Pancreas (tissue), 10 donors: ENCODE results near the gene PADI1. TPM values are rescaled to one million over a fixed set of nuclear protein-coding genes. Genes with fewer than 3 reads are reported as not detected.

ENCODE experiments used
- ATAC-seq, 4 donors: fragments of 200-7000 bp; cut with Tn5 transposase; one replicate each; pipeline versions ENCODE4 v1.8.0 to v1.9.1; 2020; ENCODE audit warnings: mild to moderate bottlenecking in 4 of 4, moderate library complexity in 4 of 4
- DNase-seq, 6 donors: peaks; one replicate each; pipeline ENCODE4 v3.0.0-alpha.2; 2020
- FAIRE-seq: peaks from 2 replicates; lab custom pipeline; 2012; peaks lifted over from hg19 to GRCh38; lab: Jason Lieb, UNC
- H3K27ac ChIP-seq, 4 donors: fragments of 200-600 bp; sonication (generic); 1 replicate in 3 of 4; 2 replicates in 1 of 4; pipeline versions ENCODE4 v1.5.0 to v1.8.0; 2020
- H3K27me3 ChIP-seq, 4 donors: fragments of 200-600 bp; one replicate each; pipeline ENCODE4 v1.8.0; 2021
- H3K36me3 ChIP-seq, 3 donors: fragments of 200-600 bp; sonication (generic) in 1 of 3; one replicate each; pipeline versions ENCODE4 v1.5.0 to v1.8.0; 2020 to 2021
- H3K4me1 ChIP-seq, 3 donors: fragments of 200-600 bp; one replicate each; pipeline ENCODE4 v1.8.0; 2021
- H3K4me3 ChIP-seq, 4 donors: fragments of 200-600 bp; sonication (generic) in 2 of 4; one replicate each; pipeline versions ENCODE4 v1.5.0 to v1.8.0; 2020 to 2021
- H3K9me3 ChIP-seq, 4 donors: fragments of 200-600 bp; one replicate each; pipeline ENCODE4 v1.8.0; 2021
- CTCF ChIP-seq, 4 donors: fragments of 200-600 bp; sonication (generic) in 3 of 4; IDR thresholded peaks; one replicate each; pipeline versions ENCODE4 v1.5.0 to v1.8.0; 2021; ENCODE audit warnings: antibody characterized with exemption in 4 of 4
- WGBS, 2 donors: extraction: QIAGEN DNeasy Blood & Tissue Kit; methylation state at CpG; one replicate each; pipeline ENCODE4 v1.1.7; 2013; 5-methylcytosine and 5-hydroxymethylcytosine counted together
- intact Hi-C, 3 donors: fragments of 100-400 bp; cut with DNase I; formaldehyde crosslinking; loops; one replicate each; pipeline versions ENCODE4 v1.11.1 to v1.14.2; 2022
- polyA plus RNA-seq, 2 donors: library from polyadenylated mRNA; stranded (reverse); fragments of 200-250 nt; gene quantifications; one replicate each; pipeline ENCODE4 v1.2.3, GENCODE V29; 2013
- total RNA-seq, 6 donors: library from RNA; stranded (reverse); fragmentation: NEBNext Ultra II Directional in 4 of 6; extraction: Animal tissue kit (Norgen Biotek cat#: 25700) in 4 of 6; gene quantifications; one replicate each; pipeline versions ENCODE4 v1.2.1 to v1.2.4, GENCODE V29; 2021 to 2023
- donor health status: healthy with polysubstance abuse.
- donor health status: DM: no; HTN: no; CAD: no; lungs with moderate emphysema.
- donor health status: DM: no; HTN: no; CAD: no.
- donor health status: control.
- donor health status: control.
- donor health status: Bipolar disorder and iron deficiency.
- donor health status: DM: yes; HTN: yes; CAD: no.
- donor health status: DM: no; HTN: no; CAD: no.
- donor health status: DM: no; HTN: no; CAD: no.
- donor health status: DM: yes; HTN: yes; CAD: no.

Gene PADI1
- total and polyA plus RNA-seq, 8 donors = 0.23 TPM; not detected in 7

GRCh38 chr1:17259233-17259873 lies 54.4 kb downstream of the PADI1 start:
- TF ChIP-seq CTCF (IDR thresholded peaks at IDR 0.05) = no peak
- WGBS, 2 donors = 75 to 84% methylated on average over 24 of the region's 24 CpGs
- intact Hi-C loops = no loop called here
- no peaks in the 10 kb centered on the region for H3K27me3 ChIP-seq
- H3K27ac ChIP-seq = no peak overlapping the region
- DNase-seq (no peak), ATAC-seq (no peak), FAIRE-seq (no peak)
- no peaks in the 10 kb centered on the region for H3K9me3 ChIP-seq
- H3K4me1 ChIP-seq = no peaks in the 10 kb centered on the region
- H3K4me3 ChIP-seq = no peak overlapping the region
- H3K36me3 ChIP-seq = no peaks in the 10 kb centered on the region

DNA sequence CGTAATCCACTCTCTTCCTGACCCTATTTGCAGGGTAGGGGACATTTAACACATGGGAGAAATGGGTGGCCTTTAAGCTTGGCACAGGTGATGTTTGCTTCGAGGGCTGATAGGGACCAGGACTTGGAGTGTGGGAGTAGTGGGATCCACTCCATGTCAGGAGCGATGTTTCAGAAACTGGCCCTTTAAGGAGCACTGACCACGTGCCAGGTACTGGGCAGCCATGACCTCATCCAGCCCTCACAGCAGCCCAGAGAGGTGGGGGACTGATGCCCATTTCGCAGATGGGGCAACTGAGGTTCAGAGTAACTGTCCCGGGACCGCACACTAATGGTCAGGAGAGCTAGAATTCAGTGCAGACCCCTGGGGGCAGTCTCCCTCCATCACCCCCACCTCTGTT lies 55.3 kb downstream of the PADI1 start:
- DNase-seq = no peak

DNA sequence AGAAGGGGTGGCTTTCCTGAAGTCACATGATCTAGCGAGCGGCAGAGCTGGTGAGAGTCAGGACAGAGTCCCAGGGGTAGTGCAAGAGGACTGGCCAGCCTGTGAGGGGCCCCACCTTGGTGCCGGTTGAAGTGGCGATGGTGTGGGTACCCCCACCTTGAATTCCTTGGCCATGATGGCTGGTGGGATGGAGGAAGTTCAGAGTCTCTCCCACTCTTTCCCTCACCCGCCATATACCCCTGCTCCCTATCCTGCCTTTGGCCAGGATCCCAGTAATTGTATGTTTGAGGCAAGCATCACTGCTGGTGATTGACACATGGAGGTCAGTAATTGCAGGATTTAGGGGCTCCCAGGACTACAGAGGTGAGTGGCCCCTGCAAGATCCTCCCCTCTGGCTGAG lies 55.8 kb downstream of the PADI1 start:
- 79 to 82% methylated on average over 5 of the region's 5 CpGs for WGBS, 2 donors
- FAIRE-seq (no peak), DNase-seq (no peak), ATAC-seq (no peak)
- Histone ChIP-seq H3K27me3 (no peaks in the 10 kb centered on the region), H3K4me1 (no peaks in the 10 kb centered on the region), H3K36me3 (no peaks in the 10 kb centered on the region), H3K4me3 (no peak overlapping the region), H3K27ac (no peak overlapping the region), H3K9me3 (no peaks in the 10 kb centered on the region)
- intact Hi-C loops = no loop called here
- TF ChIP-seq CTCF (IDR thresholded peaks at IDR 0.05) = no peak

More for the DNA sequence above, 55.3 kb downstream of the PADI1 start:
- Histone ChIP-seq H3K4me1 (no peaks in the 10 kb centered on the region), H3K4me3 (no peak overlapping the region), H3K27ac (no peak overlapping the region), H3K9me3 (no peaks in the 10 kb centered on the region), H3K36me3 (no peaks in the 10 kb centered on the region), H3K27me3 (no peaks in the 10 kb centered on the region)
- WGBS, 2 donors = 72 to 85% methylated on average over 7 of the region's 7 CpGs
- no peak for TF ChIP-seq CTCF (IDR thresholded peaks at IDR 0.05)
- intact Hi-C loops = no loop called here
- FAIRE-seq = no peak
- no peak for ATAC-seq

DNA sequence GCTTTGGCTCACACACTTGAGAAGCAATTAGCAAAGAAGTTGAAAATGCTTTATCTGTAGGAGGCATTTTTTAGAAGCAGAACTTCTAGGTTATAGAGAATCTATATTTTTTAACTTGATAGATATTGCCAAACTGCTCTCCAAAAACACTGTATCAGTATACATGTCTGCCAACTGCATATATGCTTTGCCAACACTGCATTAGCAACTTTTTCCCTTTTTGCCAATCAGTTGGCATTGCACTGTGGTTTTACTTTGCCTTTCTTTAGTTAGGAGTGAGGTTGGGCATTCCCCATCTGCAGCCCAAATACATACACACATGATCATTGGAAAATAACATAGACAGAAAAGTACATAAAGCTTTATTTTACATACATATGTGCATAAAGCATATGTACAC lies 59.0 kb downstream of the PADI1 start:
- no peak for FAIRE-seq
- H3K36me3 ChIP-seq = no peaks in the 10 kb centered on the region
- no peaks in the 10 kb centered on the region for H3K9me3 ChIP-seq
- H3K27ac ChIP-seq = no peak overlapping the region
- TF ChIP-seq CTCF (IDR thresholded peaks at IDR 0.05) = no peak
- no peaks in the 10 kb centered on the region for H3K27me3 ChIP-seq
- no peaks in the 10 kb centered on the region for H3K4me1 ChIP-seq
- no peak for DNase-seq
- ATAC-seq = no peak
- H3K4me3 ChIP-seq = no peak overlapping the region
- intact Hi-C loops = no loop called here

DNA sequence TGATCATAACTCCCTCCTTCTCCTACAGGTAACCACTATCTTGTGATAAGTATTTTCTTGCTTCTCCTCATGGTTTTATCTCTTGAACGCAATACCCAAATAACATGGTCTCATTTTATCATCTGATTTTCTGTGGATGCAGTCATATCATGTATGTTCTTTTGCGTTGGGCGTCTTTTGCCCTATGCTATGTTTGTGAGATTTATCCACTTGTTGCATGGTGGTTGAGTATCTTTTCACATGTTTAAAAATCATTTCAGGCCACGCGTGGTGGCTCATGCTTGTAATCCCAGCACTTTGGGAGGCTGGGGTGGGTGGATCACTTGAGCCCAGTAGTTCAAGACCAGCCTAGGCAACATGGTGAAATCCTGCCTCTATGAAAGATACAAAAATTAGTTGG lies 59.5 kb downstream of the PADI1 start:
- intact Hi-C loops = no loop called here
- no peaks in the 10 kb centered on the region for H3K27me3 ChIP-seq
- no peaks in the 10 kb centered on the region for H3K36me3 ChIP-seq
- ATAC-seq (no peak), FAIRE-seq (no peak), DNase-seq (no peak)
- no peaks in the 10 kb centered on the region for H3K9me3 ChIP-seq
- H3K4me1 ChIP-seq = no peaks in the 10 kb centered on the region
- H3K4me3 ChIP-seq = no peak overlapping the region
- TF ChIP-seq CTCF (IDR thresholded peaks at IDR 0.05) = no peak
- H3K27ac ChIP-seq = no peak overlapping the region
- WGBS, 2 donors = 78 to 93% methylated on average over 5 of the region's 5 CpGs
